Natural killer cell (primary cell): ENCODE measurements around the gene PNMA6A. TPM values are rescaled to one million over a fixed set of nuclear protein-coding genes. Genes with fewer than 3 reads are reported as not detected.
"Not testable (repeated sequence)": the region's sequence is repeated elsewhere in the genome, so short reads cannot be mapped to it uniquely, and the experiment has no call there.

Experiments used
- ATAC-seq, 3 donors: fragments of 150-1000 bp in 2 of 3; fragments of 200-7000 bp in 1 of 3; cut with Tn5 transposase; 1 replicate in 1 of 3; 2 replicates in 2 of 3; pipeline ENCODE4 v1.10.0; 2021; ENCODE audit warnings: mild to moderate bottlenecking in 2 of 3, moderate library complexity in 2 of 3
- DNase-seq, 2 donors: peaks; one replicate each; pipeline versions ENCODE4 v3.0.0 to v3.0.0-alpha.2; 2013 to 2021; ENCODE audit warnings: mixed read lengths in 1 of 2
- H3K27ac ChIP-seq: one replicate; pipeline ENCODE4 v1.5.1; 2013; ENCODE audit warnings: mild to moderate bottlenecking, low read length
- H3K27me3 ChIP-seq: one replicate; pipeline ENCODE4 v1.6.1; 2013; ENCODE audit warnings: low read length; ENCODE audit not compliant: control insufficient read depth, insufficient read depth
- H3K36me3 ChIP-seq: one replicate; pipeline ENCODE4 v1.6.1; 2013; ENCODE audit warnings: low read length; ENCODE audit not compliant: control insufficient read depth, insufficient read depth
- H3K4me1 ChIP-seq: one replicate; pipeline ENCODE4 v1.6.1; 2013; ENCODE audit warnings: low read length; ENCODE audit not compliant: control insufficient read depth, insufficient read depth
- H3K4me3 ChIP-seq: one replicate; pipeline ENCODE4 v1.5.1; 2013; ENCODE audit warnings: low read length
- H3K9me3 ChIP-seq: one replicate; pipeline ENCODE4 v1.6.1; 2013; ENCODE audit warnings: low read length; ENCODE audit not compliant: control insufficient read depth, insufficient read depth
- H3K27ac Mint-ChIP-seq, 2 donors: one replicate each; pipeline ENCODE4 v1.8.0; 2022; ENCODE audit warnings: mild to moderate bottlenecking in 2 of 2, mixed read lengths in 2 of 2, moderate library complexity in 1 of 2
- H3K27me3 Mint-ChIP-seq, 2 donors: one replicate each; pipeline ENCODE4 v1.8.0; 2022; ENCODE audit warnings: low read depth in 2 of 2, mixed read lengths in 2 of 2
- H3K36me3 Mint-ChIP-seq: one replicate; pipeline ENCODE4 v1.8.0; 2022; ENCODE audit warnings: mixed read lengths
- H3K4me1 Mint-ChIP-seq, 2 donors: one replicate each; pipeline ENCODE4 v1.8.0; 2022; ENCODE audit warnings: mixed read lengths in 2 of 2
- H3K4me3 Mint-ChIP-seq: one replicate; pipeline ENCODE4 v1.8.0; 2022; ENCODE audit warnings: mild to moderate bottlenecking, moderate library complexity, mixed read lengths
- H3K9me3 Mint-ChIP-seq, 2 donors: one replicate each; pipeline ENCODE4 v1.8.0; 2022; ENCODE audit warnings: mixed read lengths in 2 of 2
- CTCF ChIP-seq: fragments of 200-600 bp; IDR thresholded peaks from one replicate; pipeline ENCODE4 v1.8.0; 2022; ENCODE audit warnings: antibody characterized with exemption
- WGBS: methylation state at CpG from one replicate; pipeline ENCODE4 v1.1.7; 2013; ENCODE audit warnings: missing lambda C conversion rate; ENCODE audit not compliant: insufficient coverage; 5-methylcytosine and 5-hydroxymethylcytosine counted together
- intact Hi-C: fragments of 100-400 bp; cut with micrococcal nuclease; formaldehyde crosslinking; loops from one replicate; pipeline ENCODE4 v1.14.2; 2022
- total RNA-seq, 4 donors: library from RNA; stranded (reverse); fragments of 120-200 nt in 1 of 4; gene quantifications; one replicate each; pipeline versions ENCODE4 v1.2.3 to v1.2.4, GENCODE V29; 2013 to 2022

Gene PNMA6A
- total RNA-seq, 3 donors from 2014 or later (not counting 1 experiment from before 2014, with no cell fraction given) = 0.12 to 0.28 TPM; not detected in 1

GRCh38 chrX:153064061-153064460, 8.2 kb upstream of the PNMA6A start:
- H3K27ac ChIP-seq = no peak overlapping the region
- Mint-ChIP-seq H3K4me3 (no peak overlapping the region), H3K27me3 (no peaks in the 10 kb centered on the region), H3K9me3 (no peaks in the 10 kb centered on the region), H3K27ac (no peak overlapping the region), H3K36me3 (no peaks in the 10 kb centered on the region), H3K4me1 (no peaks in the 10 kb centered on the region)
- 88% methylated on average over 2 of the region's 2 CpGs for WGBS
- no peaks in the 10 kb centered on the region for H3K4me1 ChIP-seq
- DNase-seq (no peak), ATAC-seq (no peak)
- no peaks in the 10 kb centered on the region for H3K36me3 ChIP-seq
- H3K4me3 ChIP-seq = no peak overlapping the region
- no peaks in the 10 kb centered on the region for H3K27me3 ChIP-seq
- no peaks in the 10 kb centered on the region for H3K9me3 ChIP-seq
- intact Hi-C loops = no loop called here
- TF ChIP-seq CTCF = no peak

- H3K27ac Mint-ChIP-seq = no peak overlapping the region
- no peaks in the 10 kb centered on the region for H3K36me3 Mint-ChIP-seq
- no peaks in the 10 kb centered on the region for H3K9me3 Mint-ChIP-seq
- Histone ChIP-seq H3K27me3 (no peaks in the 10 kb centered on the region), H3K9me3 (no peaks in the 10 kb centered on the region), H3K4me3 (no peak overlapping the region), H3K36me3 (no peaks in the 10 kb centered on the region), H3K27ac (no peak overlapping the region), H3K4me1 (no peaks in the 10 kb centered on the region)
- ATAC-seq (no peak), DNase-seq (no peak)
- no peaks in the 10 kb centered on the region for H3K4me1 Mint-ChIP-seq
- no peak overlapping the region for H3K4me3 Mint-ChIP-seq
- H3K27me3 Mint-ChIP-seq = no peaks in the 10 kb centered on the region
- no peak for TF ChIP-seq CTCF
- intact Hi-C loops = no loop called here
- WGBS = 84% methylated on average over 6 of the region's 6 CpGs
These were observed 6.9 kb upstream of the PNMA6A start for GRCh38 chrX:153065389-153065788.

- H3K4me3 ChIP-seq, intact Hi-C loops, H3K4me3 Mint-ChIP-seq, H3K9me3 Mint-ChIP-seq, H3K4me1 ChIP-seq, H3K27me3 Mint-ChIP-seq, DNase-seq, H3K27me3 ChIP-seq, ATAC-seq, H3K36me3 ChIP-seq, H3K36me3 Mint-ChIP-seq, H3K9me3 ChIP-seq, H3K27ac Mint-ChIP-seq, H3K4me1 Mint-ChIP-seq, H3K27ac ChIP-seq: not testable (repeated sequence)
- no CpG with 5 or more reads among the region's 12 CpGs for WGBS
These were observed 5.9 kb upstream of the PNMA6A start for GRCh38 chrX:153066402-153066801.

- H3K27me3 ChIP-seq, H3K36me3 Mint-ChIP-seq, ATAC-seq, H3K9me3 Mint-ChIP-seq, H3K9me3 ChIP-seq, H3K4me1 ChIP-seq, H3K27me3 Mint-ChIP-seq, intact Hi-C loops, DNase-seq, H3K4me1 Mint-ChIP-seq, H3K36me3 ChIP-seq, H3K4me3 Mint-ChIP-seq, H3K27ac Mint-ChIP-seq, H3K27ac ChIP-seq, H3K4me3 ChIP-seq: not testable (repeated sequence)
- no CpG with 5 or more reads among the region's 29 CpGs for WGBS
These were observed 1.1 kb downstream of the PNMA6A start for GRCh38 chrX:153073331-153073730.
